Measurements from ENCODE around the gene LIX1L. TPM values are rescaled to one million over a fixed set of nuclear protein-coding genes. Genes with fewer than 3 reads are reported as not detected.

LIX1L gene
- total and polyA plus RNA-seq, 2 of the 4 experiments (the other 2 are of a cell fraction), result 14.7 to 28.8 TPM

GRCh38 chr1:145974721-145975120, 16.9 kb upstream of the LIX1L start:
- WGBS, 2 experiments (ENCODE audit: extremely low coverage in 2 of 2, insufficient read length in 1 of 2), result no CpG with 5 or more reads among the region's 7 CpGs
- POLR2A ChIA-PET (ENCODE audit: unreplicated experiment), result no interaction called here
- H3K27ac ChIP-seq (ENCODE audit: insufficient read depth, low read length), result no peak overlapping the region

More at GRCh38 chr1:145974721-145975120, 16.9 kb upstream of the LIX1L start:
- Histone ChIP-seq H2BK120ac (ENCODE audit: low read depth, low read length) (no peak overlapping the region), H4K91ac (ENCODE audit: insufficient read depth, low read depth, low read length) (no peak overlapping the region), H3K36me3 (ENCODE audit: control insufficient read depth, insufficient read depth, low read length) (no peaks in the 10 kb centered on the region), H3K79me1 (ENCODE audit: low read depth in 1 of 2, low read length in 2 of 2) (peaks cover 3 to 10% of the 10 kb centered on the region in 2 experiments), H3K4me2 (ENCODE audit: low read depth, low read length) (no peak overlapping the region), H2AK5ac (ENCODE audit: low read depth, low read length) (no peak overlapping the region), H3K4me1 (ENCODE audit: control insufficient read depth, insufficient read depth, low read length) (peaks cover 14% of the 10 kb centered on the region), H4K5ac (ENCODE audit: low read depth, low read length) (no peak overlapping the region), H3K23ac (ENCODE audit: low read depth, low read length) (no peak overlapping the region), H3K18ac (ENCODE audit: low read depth, low read length) (no peak overlapping the region), H4K20me1 (ENCODE audit: insufficient read depth, low read length) (no peaks in the 10 kb centered on the region), H3K9me3 (ENCODE audit: control insufficient read depth, insufficient read depth, low read length) (no peaks in the 10 kb centered on the region), H3K4me3 (ENCODE audit: insufficient read depth, low read depth, low read length) (no peak overlapping the region), H4K8ac (ENCODE audit: low read depth in 2 of 2, low read length in 2 of 2) (no peak overlapping the region), H3K9me1 (ENCODE audit: insufficient read depth, low read length) (peaks cover 4% of the 10 kb centered on the region; the same call in 1 of the 2 replicates), H2AK9ac (replicated peaks; ENCODE audit: low read depth, low read length, poor library complexity) (no peak overlapping the region), H3K9ac (ENCODE audit: low read depth, low read length) (no peak overlapping the region), H2BK20ac (ENCODE audit: low read depth, low read length) (no peak overlapping the region), H2BK15ac (ENCODE audit: low read depth, low read length) (no peak overlapping the region), H3K27me3 (ENCODE audit: control insufficient read depth, insufficient read depth, low read length) (no peaks in the 10 kb centered on the region), H3K56ac (ENCODE audit: extremely low read depth, insufficient read depth, low read length) (no peak overlapping the region), H2AFZ (replicated peaks; ENCODE audit: low read length, poor library complexity) (no peak overlapping the region), H3K4ac (ENCODE audit: low read depth, low read length) (no peak overlapping the region), H3K14ac (replicated peaks; ENCODE audit: low read depth, low read length) (no peak overlapping the region), H2BK5ac (ENCODE audit: low read depth, low read length, poor library complexity, severe bottlenecking) (no peak overlapping the region)
- no TSS peak for BruUV-seq (replicated peaks)
- intact Hi-C loops (cut with micrococcal nuclease) (no loop called here), dilution Hi-C loops (cut with HindIII; ENCODE audit: low sequenced_read_pairs, unreplicated experiment) (no loop called here), in situ Hi-C loops (cut with MboI; ENCODE audit: low sequenced_read_pairs) (loop anchor here (5.0 kb wide), 1 partner anchor 33 kb away; no protein-coding TSS in a partner anchor)
- TF ChIP-seq FOS (IDR thresholded peaks at IDR 0.05; ENCODE audit: low read depth, low read length), result no peak
- TF ChIP-seq ELK1 (IDR thresholded peaks at IDR 0.05; ENCODE audit: borderline replicate concordance, low read depth, low read length), result no peak
- TF ChIP-seq RFX5 (IDR thresholded peaks at IDR 0.05; ENCODE audit: low read depth, low read length), result no peak
- no peak for TF ChIP-seq MXI1 (IDR thresholded peaks at IDR 0.05; ENCODE audit: borderline replicate concordance, low read depth, low read length)
- TF ChIP-seq MAZ (IDR thresholded peaks at IDR 0.05; ENCODE audit: borderline replicate concordance, low read depth, low read length), result no peak
- TF ChIP-seq USF2 (IDR thresholded peaks at IDR 0.05; ENCODE audit: low read depth, low read length), result no peak
- TF ChIP-seq MAFK (IDR thresholded peaks at IDR 0.05; ENCODE audit: low read depth, low read length), result no peak
- TF ChIP-seq CTCF (conservative IDR thresholded peaks at IDR 0.05; ENCODE audit: low read depth, low read length), result no peak
- no peak for TF ChIP-seq CHD1 (IDR thresholded peaks at IDR 0.05; ENCODE audit: low read depth, low read length)
- TF ChIP-seq RAD21 (IDR thresholded peaks at IDR 0.05; ENCODE audit: low read length), result no peak
- TF ChIP-seq BHLHE40 (IDR thresholded peaks at IDR 0.05; ENCODE audit: low read depth, low read length), result no peak
- TF ChIP-seq CEBPB (IDR thresholded peaks at IDR 0.05; ENCODE audit: low read depth, low read length), result no peak
- TF ChIP-seq POLR2A (IDR thresholded peaks at IDR 0.05; ENCODE audit: low read depth, low read length), result no peak
- TF ChIP-seq RCOR1 (IDR thresholded peaks at IDR 0.05; ENCODE audit: insufficient replicate concordance, low read length), result no peak
- no peak for TF ChIP-seq NFE2L2 (IDR thresholded peaks at IDR 0.05; ENCODE audit: low read depth, low read length)
- no peak for DNase-seq
- CTCF ChIA-PET, result no interaction called here
- no peak for ATAC-seq (ENCODE audit: low read depth)

All from IMR-90 (cell line).